Right lobe of liver (tissue), 6 donors: Measurements from ENCODE around the gene ANKRD23. TPM values are rescaled to one million over a fixed set of nuclear protein-coding genes. Genes with fewer than 3 reads are reported as not detected.
"Not testable (repeated sequence)": the region's sequence is repeated elsewhere in the genome, so short reads cannot be mapped to it uniquely, and the experiment has no call there.

Experiments
- ATAC-seq, 4 donors: fragments of 200-7000 bp; cut with Tn5 transposase; one replicate each; pipeline ENCODE4 v1.9.1; 2020; ENCODE audit warnings: mild to moderate bottlenecking in 4 of 4, moderate library complexity in 4 of 4
- DNase-seq, 3 donors: peaks; one replicate each; pipeline ENCODE4 v3.0.0-alpha.2; 2020
- H3K27ac ChIP-seq, 3 donors: fragments of 200-600 bp; one replicate each; pipeline ENCODE4 v1.8.0; 2022
- H3K27me3 ChIP-seq, 2 donors: fragments of 200-600 bp; one replicate each; pipeline ENCODE4 v1.8.0; 2022
- H3K36me3 ChIP-seq, 4 donors: fragments of 200-600 bp; sonication (generic) in 1 of 4; one replicate each; pipeline versions ENCODE4 v1.5.1 to v1.8.0; 2017 to 2022; ENCODE audit warnings: control low read depth in 1 of 4
- H3K4me1 ChIP-seq, 4 donors: fragments of 200-600 bp; sonication (generic) in 1 of 4; one replicate each; pipeline versions ENCODE4 v1.5.1 to v1.8.0; 2017 to 2022; ENCODE audit warnings: control low read depth in 1 of 4
- H3K4me3 ChIP-seq, 3 donors: fragments of 200-600 bp; one replicate each; pipeline ENCODE4 v1.8.0; 2022
- H3K9me3 ChIP-seq, 4 donors: fragments of 200-600 bp; sonication (generic) in 1 of 4; one replicate each; pipeline versions ENCODE4 v1.5.1 to v1.8.0; 2017 to 2022; ENCODE audit warnings: control low read depth in 1 of 4
- CTCF ChIP-seq, 4 donors: fragments of 200-600 bp in 3 of 4; fragments of 450-650 bp in 1 of 4; IDR thresholded peaks; one replicate each; pipeline versions ENCODE4 v1.5.1 to v1.8.0; 2016 to 2022; ENCODE audit warnings: antibody characterized with exemption in 4 of 4, mild to moderate bottlenecking in 2 of 4
- POLR2A ChIP-seq: fragments of 450-650 bp; IDR thresholded peaks from one replicate; pipeline ENCODE4 v1.6.1; 2017; ENCODE audit warnings: antibody characterized with exemption, mild to moderate bottlenecking
- WGBS: methylation state at CpG from one replicate; pipeline ENCODE4 v1.1.6; 2018; ENCODE audit warnings: low coverage, low lambda C conversion rate; ENCODE audit not compliant: insufficient coverage; ENCODE audit errors: missing lambda C conversion rate; 5-methylcytosine and 5-hydroxymethylcytosine counted together
- intact Hi-C, 2 donors: fragments of 100-400 bp; cut with DNase I; formaldehyde crosslinking; loops; one replicate each; pipeline versions ENCODE4 v1.11.2 to v1.14.1; 2022
- total RNA-seq, 6 experiments: library from RNA; depleted of rRNA in 2 of 6; stranded (reverse); fragments of >200 nt in 2 of 6; fragmentation: NEBNext Ultra II Directional in 3 of 6; extraction: Animal tissue kit (Norgen Biotek cat#: 25700) in 3 of 6; gene quantifications; one replicate each; pipeline versions ENCODE4 v1.1.0 to v1.2.4, GENCODE V29; 2016 to 2023
- donor health status: DM: no; HTN: yes; CAD: no.
- donor health status: DM: no; HTN: no; CAD: no.
- donor health status: DM: no; HTN: no; CAD: no.
- donor health status: DM: no; HTN: yes; CAD: no.
- donor health status: DM: no; HTN: yes; CAD: no.

The ANKRD23 gene
- total RNA-seq, 6 experiments from 2014 or later = 0.98 to 4.0 (median 2.7) TPM

DNA sequence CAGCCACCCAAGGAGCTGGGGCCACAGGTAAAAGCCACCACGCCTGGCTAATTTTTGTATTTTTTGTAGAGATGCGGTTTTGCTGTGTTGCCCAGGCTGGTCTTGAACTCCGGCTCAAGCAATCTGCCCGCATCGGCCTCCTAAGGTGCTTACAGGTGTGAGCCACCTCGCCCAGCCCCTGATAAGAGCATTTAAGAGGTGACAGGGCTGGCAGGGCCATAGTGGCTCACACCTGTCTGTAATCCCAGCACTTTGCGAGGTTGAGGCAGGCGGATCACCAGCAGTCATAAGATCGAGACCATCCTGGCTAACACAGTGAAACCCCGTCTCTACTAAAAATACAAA is 36.7 kb downstream of the ANKRD23 start:
- Histone ChIP-seq H3K4me3 (no peak overlapping the region), H3K27me3 (no peaks in the 10 kb centered on the region), H3K4me1 (no peaks in the 10 kb centered on the region), H3K27ac (no peak overlapping the region), H3K9me3 (no peaks in the 10 kb centered on the region), H3K36me3 (no peaks in the 10 kb centered on the region)
- intact Hi-C loops = no loop called here
- ATAC-seq (no peak), DNase-seq (no peak)
- TF ChIP-seq CTCF (IDR thresholded peaks at IDR 0.05) (no peak), POLR2A (no peak)
- no CpG with 5 or more reads among the region's 10 CpGs for WGBS

DNA sequence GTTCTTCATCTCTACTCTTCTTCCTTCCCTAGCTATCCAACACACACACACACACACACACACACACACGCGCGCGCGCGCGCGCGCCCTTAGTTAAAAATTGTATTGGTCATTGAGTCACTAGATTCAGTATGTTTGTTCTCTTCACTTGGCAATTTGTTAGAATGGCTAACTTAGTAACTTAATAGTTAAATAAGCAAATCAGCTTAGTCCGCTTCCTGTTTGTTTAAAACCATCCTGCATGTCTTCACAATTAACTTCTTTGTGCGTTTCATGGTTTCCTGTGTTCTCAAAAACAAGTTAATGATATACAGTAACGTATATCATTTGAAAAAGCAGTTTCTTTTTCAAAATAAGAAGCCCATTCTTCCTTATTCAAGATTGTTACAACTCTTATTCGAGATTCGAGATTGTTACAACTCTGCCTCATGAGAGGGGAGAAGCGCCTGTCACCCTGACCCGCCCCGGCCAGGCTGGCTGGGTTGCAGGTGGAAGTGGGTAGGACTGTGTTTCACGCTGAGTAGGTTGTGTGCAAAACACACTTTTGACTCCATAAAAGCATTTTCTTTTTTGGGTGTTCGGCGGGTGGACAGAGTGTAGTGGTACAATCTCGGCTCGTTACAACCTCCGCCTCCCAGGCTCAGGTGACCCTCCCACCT is 37.2 kb downstream of the ANKRD23 start:
- intact Hi-C loops = no loop called here
- Histone ChIP-seq H3K27me3 (no peaks in the 10 kb centered on the region), H3K4me1 (no peaks in the 10 kb centered on the region), H3K9me3 (no peaks in the 10 kb centered on the region), H3K4me3 (no peak overlapping the region), H3K27ac (no peak overlapping the region), H3K36me3 (no peaks in the 10 kb centered on the region)
- ATAC-seq (no peak), DNase-seq (no peak)
- 73% methylated on average over 18 of the region's 23 CpGs for WGBS
- TF ChIP-seq CTCF (IDR thresholded peaks at IDR 0.05) (no peak), POLR2A (no peak)

- WGBS = 74% methylated on average over 5 of the region's 20 CpGs
- intact Hi-C loops, H3K36me3 ChIP-seq, ATAC-seq, DNase-seq, H3K9me3 ChIP-seq, H3K4me1 ChIP-seq, H3K27me3 ChIP-seq, H3K4me3 ChIP-seq, H3K27ac ChIP-seq: not testable (repeated sequence)
These were observed 37.9 kb downstream of the ANKRD23 start for GRCh38 chr2:96805946-96806345.

DNA sequence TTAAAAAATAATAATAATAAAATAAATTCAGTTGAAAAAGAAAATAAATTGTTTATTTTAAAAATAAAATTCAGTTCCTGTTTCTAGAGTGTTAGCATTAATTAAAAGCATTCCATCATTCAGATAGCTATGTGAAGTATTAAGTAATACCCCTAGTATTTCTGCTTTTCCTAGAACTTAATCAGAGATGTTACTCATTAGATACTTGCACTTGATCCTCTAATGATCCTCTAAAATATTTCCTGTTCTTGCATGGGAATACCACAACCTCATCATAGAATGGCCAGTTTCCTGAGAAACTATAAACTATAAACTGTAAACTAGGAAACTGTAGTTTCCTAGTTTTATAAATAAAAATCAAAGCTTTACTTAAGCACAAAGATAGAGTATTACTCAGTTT is 38.8 kb downstream of the ANKRD23 start:
- H3K27me3 ChIP-seq = no peaks in the 10 kb centered on the region
- intact Hi-C loops = no loop called here
- peaks cover 0 to 6% (median 0%) of the 10 kb centered on the region in 4 donors for H3K4me1 ChIP-seq
- H3K27ac ChIP-seq = no peak overlapping the region
- TF ChIP-seq CTCF (IDR thresholded peaks at IDR 0.05) = no peak
- no peak for TF ChIP-seq POLR2A
- no peak overlapping the region for H3K4me3 ChIP-seq
- no peak for DNase-seq
- no peak for ATAC-seq
- no peaks in the 10 kb centered on the region for H3K9me3 ChIP-seq
- H3K36me3 ChIP-seq = no peaks in the 10 kb centered on the region

- Histone ChIP-seq H3K36me3 (no peaks in the 10 kb centered on the region), H3K9me3 (no peaks in the 10 kb centered on the region), H3K27ac (no peak overlapping the region), H3K4me1 (peaks cover 0 to 6% (median 0%) of the 10 kb centered on the region in 4 donors), H3K4me3 (no peak overlapping the region), H3K27me3 (no peaks in the 10 kb centered on the region)
- intact Hi-C loops = no loop called here
- WGBS = 92% methylated on average over 2 of the region's 7 CpGs
- DNase-seq (no peak), ATAC-seq (no peak)
- TF ChIP-seq POLR2A = no peak
- no peak for TF ChIP-seq CTCF (IDR thresholded peaks at IDR 0.05)
These were observed 41.1 kb downstream of the ANKRD23 start for GRCh38 chr2:96802721-96803120.
